GM13976 (cell line): Measurements from ENCODE around the gene MIEF1.
A peak's percentile ranks its signal among the peaks of the same experiment; 100 is the strongest.

Experiments
- DNase-seq: peaks from one replicate; pipeline ENCODE4 v3.0.0; 2012; ENCODE audit warnings: low spot score
- in situ Hi-C: fragments of 300-500 bp; cut with MboI; formaldehyde crosslinking; loops from one replicate; pipeline ENCODE4 v1.12.0; 2022; ENCODE audit warnings: low sequenced_read_pairs, mixed read lengths, inconsistent platforms; ENCODE audit not compliant: unreplicated experiment
- TF ChIP-seq, protein P1 (sequence below): IDR thresholded peaks from 2 replicates; pipeline ENCODE4 v1.5.1; 2012; ENCODE audit warnings: borderline replicate concordance, mild to moderate bottlenecking; ENCODE audit not compliant: insufficient read depth; ENCODE audit errors: extremely low read depth, missing control alignments, control extremely low read depth

The MIEF1 gene

DNA sequence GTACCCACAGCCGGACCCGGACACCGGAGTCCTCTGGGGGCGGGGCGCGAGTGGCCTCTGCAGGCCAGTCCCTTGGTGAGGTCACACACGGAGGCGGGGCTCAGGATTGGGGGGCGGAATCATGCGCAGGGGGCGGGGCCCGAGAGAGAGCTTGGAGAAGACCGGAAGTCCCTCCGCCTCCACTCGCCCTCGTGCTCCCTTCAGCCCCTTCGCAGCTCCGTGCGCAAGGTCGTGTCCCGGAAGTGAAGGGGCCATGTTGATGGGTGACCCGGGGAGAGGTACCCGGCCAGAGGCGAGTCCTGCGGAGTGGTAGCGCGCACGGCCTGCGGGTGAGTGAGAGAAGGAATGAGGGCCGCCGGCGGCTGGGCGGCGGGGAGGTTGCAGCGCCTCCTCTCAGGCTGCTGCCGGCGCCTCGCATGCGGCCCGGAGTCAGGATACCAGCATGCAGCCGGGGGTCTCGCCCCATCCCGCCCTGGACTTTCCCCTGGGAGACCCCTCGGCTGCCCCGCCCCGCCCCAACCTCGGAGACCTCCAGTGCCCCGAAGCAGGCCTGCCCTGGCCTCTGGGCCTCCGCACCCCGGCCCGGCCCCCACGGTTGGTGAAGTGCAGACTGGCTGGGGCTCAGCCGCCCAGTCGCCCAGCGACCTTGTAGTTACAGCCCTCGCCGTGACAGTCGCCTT is at the start of gene MIEF1:
MIEF1 (plus strand) TSS at position 182 of the 680 bp plus-strand sequence. CDS start 9,005 bp downstream, outside the sequence.
- TF ChIP-seq, protein P1, sequence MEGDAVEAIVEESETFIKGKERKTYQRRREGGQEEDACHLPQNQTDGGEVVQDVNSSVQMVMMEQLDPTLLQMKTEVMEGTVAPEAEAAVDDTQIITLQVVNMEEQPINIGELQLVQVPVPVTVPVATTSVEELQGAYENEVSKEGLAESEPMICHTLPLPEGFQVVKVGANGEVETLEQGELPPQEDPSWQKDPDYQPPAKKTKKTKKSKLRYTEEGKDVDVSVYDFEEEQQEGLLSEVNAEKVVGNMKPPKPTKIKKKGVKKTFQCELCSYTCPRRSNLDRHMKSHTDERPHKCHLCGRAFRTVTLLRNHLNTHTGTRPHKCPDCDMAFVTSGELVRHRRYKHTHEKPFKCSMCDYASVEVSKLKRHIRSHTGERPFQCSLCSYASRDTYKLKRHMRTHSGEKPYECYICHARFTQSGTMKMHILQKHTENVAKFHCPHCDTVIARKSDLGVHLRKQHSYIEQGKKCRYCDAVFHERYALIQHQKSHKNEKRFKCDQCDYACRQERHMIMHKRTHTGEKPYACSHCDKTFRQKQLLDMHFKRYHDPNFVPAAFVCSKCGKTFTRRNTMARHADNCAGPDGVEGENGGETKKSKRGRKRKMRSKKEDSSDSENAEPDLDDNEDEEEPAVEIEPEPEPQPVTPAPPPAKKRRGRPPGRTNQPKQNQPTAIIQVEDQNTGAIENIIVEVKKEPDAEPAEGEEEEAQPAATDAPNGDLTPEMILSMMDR: no peak
- DNase-seq: peak; percentile 99
- in situ Hi-C loops: loop anchor here (25.0 kb wide), 1 partner anchor 340 kb away; the partner anchor contains the start of gene CBX7

DNA sequence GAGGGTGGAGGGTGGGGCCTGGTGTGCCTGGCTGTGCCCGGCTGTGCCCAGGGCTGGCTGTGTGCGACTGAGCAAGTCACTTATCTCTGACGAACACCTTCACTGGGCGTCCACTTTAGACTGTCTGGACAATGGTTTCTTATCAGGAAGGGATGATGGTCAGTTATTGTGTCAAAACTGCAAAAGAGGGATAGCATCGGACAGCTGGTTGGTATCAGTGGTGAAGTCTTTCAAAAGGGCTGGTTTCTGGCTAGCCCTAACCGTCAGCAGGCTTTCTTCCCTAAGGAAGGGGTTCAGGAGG is 49.4 kb upstream of the MIEF1 start:
- in situ Hi-C loops: no loop called here
- TF ChIP-seq, protein P1: no peak
- DNase-seq: no peak

DNA sequence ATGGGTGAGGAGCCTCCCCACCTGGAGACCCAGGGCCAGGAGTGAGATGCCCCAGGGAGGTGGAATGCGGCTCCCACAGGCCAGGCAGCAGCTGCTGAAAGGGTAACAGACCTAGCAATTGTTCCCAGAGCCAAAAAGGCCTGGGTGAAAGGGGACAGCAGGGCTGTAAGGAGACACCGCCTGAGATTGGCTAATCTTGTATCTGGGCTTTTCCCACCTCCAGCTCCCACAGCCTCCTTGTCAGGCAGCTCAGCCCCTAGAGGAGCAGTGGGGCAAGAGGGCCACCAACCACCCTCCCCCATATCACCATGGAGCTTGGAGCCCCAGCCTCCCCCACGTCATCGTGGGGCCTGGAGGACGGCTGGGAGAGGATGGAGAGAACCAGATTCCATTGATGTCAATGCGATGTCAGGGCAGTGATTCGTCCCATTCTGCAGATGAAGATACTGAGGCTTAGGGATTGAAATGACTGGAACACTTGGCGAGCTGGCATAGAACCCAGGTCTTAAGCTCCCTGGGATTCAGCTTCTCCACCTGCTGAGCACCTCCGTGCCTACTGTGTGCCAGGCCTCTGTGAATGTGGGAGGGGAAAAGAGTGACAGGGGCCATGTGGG is 48.2 kb upstream of the MIEF1 start:
- in situ Hi-C loops: no loop called here
- TF ChIP-seq, protein P1: no peak
- no peak for DNase-seq

DNA sequence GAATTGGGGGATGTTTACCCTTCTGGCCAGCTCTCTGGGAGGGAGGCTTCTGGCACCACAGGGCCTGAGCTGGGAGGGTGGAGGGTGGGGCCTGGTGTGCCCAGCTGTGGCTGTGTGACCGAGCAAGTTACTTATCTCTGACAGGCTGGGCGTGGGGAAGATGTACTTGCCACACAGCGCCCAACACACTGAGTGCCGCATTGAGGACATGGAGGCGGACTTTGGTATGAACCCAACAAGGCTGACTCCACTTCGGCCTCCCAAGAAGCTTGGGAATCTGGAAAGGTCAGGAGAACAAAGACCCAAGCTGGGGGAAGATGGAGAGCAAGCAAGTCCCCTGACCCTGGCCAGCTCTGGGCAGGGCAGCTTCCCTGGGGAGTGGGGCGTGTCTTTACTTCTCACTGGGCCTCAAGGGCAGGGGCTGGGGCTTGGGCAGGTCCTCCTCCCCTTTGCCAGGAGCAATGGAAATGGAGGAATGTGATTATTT is 47.7 kb upstream of the MIEF1 start:
- no peak for DNase-seq
- in situ Hi-C loops: no loop called here
- TF ChIP-seq, protein P1: no peak

DNA sequence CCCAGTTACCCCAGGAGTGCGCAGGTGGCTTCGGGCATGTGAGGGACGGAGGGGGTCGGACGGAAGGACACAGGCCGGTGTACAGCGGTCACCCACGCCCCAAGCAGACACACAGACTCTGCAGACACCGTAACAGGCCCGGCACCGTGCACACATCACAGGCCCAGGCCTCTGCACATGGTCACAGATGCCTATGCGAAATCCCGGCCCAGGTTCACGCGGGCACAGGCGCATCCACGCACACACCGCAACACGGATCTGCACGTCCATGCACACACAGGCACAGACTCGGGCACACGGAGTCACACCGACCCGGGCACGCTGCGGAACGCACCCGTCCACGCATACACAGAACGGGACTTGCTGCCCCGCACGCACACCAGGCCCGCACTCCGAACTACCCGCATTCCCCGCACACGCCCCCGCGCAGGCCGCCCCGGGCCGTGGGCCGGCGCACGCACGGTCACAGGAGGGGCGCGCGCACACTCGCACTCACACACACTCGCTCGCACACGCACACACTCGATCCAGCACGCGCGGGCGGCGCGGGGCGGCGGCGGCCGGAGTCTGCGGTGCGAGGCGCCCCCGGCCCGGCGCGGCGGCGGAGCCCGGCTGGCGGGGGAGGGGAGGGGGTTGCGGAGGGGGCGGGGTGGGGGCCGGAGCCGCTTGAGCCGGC is 45.4 kb upstream of the MIEF1 start, which contains the start of gene MGAT3:
MGAT3 (plus strand) TSS at position 491 of the 676 bp plus-strand sequence. CDS start 30,336 bp downstream, outside the sequence.
- in situ Hi-C loops: no loop called here
- TF ChIP-seq, protein P1: no peak
- no peak for DNase-seq

DNA sequence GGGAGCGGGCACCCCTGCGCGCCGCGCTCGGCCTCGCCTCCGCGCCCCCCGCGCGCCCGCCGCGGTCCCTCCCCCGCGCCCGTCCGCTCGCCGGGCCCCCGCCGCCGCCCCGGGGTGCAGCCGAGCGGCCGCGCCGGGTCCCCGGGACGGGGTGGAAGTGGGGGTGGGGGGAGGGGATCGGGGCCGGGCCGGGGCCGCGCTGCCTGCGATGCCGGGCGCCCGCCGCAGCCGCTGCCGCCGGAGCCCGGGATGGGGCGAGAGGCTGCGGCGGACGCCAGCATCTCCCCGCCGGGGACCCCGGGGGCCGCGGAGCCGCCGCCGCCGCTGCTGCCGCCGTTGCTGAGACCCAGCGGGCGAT is 44.9 kb upstream of the MIEF1 start:
- DNase-seq: peak; percentile 72
- in situ Hi-C loops: no loop called here
- TF ChIP-seq, protein P1: no peak
